ENCODE results near the gene TMEM225B.

DNA sequence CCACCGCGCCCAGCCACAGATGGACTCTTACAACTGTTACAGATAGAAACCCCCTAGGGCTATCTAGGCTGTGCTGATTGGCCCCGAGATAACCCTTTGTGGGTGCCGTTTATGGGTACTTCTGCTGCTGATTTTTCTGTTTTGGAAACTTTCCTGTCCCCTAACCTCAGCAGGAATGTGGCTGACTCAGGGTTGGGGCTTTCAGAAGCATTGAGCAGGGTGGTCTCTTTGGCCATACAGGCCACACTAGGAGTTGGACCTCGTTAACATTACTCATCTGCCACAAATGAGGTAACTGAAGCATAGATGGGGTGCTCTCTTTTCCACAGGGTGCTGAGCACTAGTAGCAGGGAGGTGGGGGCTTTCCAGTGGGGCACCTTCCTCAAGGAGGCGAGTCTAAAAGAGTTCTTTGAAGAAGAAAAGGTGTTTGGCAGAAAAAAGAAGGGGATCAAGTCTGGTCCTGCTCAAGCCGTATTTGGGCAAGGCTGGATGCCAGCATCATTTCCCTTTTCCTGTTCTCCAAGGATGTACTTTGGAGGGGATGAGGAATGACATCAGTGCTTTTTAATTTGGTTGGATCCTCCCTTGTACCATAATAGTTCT is 25.1 kb downstream of the TMEM225B start:
- TF ChIP-seq POLR2A (IDR thresholded peaks at IDR 0.05; ENCODE audit: low read depth, low read length) (no peak), POLR2AphosphoS5 (IDR thresholded peaks at IDR 0.05; ENCODE audit: low read depth, low read length) (no peak), TAF1 (IDR thresholded peaks at IDR 0.05; ENCODE audit: low read depth, low read length) (no peak), SPI1 (IDR thresholded peaks at IDR 0.05; ENCODE audit: low read depth, low read length) (no peak), PAX5 (IDR thresholded peaks at IDR 0.05; ENCODE audit: insufficient read depth, low read length, severe bottlenecking) (no peak), POU2F2 (IDR thresholded peaks at IDR 0.05; ENCODE audit: low read depth, low read length) (no peak)

All from GM12891 (cell line).